Upper lobe of left lung (tissue), 6 donors: ENCODE data around the gene MOB2. TPM values are rescaled to one million over a fixed set of nuclear protein-coding genes. Genes with fewer than 3 reads are reported as not detected.
A peak's percentile ranks its signal among the peaks of the same experiment; 100 is the strongest.

ENCODE experiments used
- ATAC-seq, 2 donors: fragments of 200-7000 bp; cut with Tn5 transposase; one replicate each; pipeline ENCODE4 v1.9.1; 2022; ENCODE audit warnings: mild to moderate bottlenecking in 2 of 2, moderate library complexity in 2 of 2; ENCODE audit not compliant: low FRiP score in 2 of 2
- DNase-seq, 2 donors: peaks; one replicate each; pipeline ENCODE4 v3.0.0-alpha.2; 2019 to 2020
- H3K27ac ChIP-seq, 4 donors: fragments of 200-600 bp; sonication (generic); one replicate each; pipeline ENCODE4 v1.5.1; 2016 to 2019
- H3K27me3 ChIP-seq, 4 donors: fragments of 200-600 bp; sonication (generic); one replicate each; pipeline ENCODE4 v1.5.1; 2017 to 2019
- H3K36me3 ChIP-seq, 4 donors: fragments of 200-600 bp; sonication (generic); one replicate each; pipeline ENCODE4 v1.5.1; 2016 to 2019
- H3K4me1 ChIP-seq, 4 donors: fragments of 200-600 bp; sonication (generic); one replicate each; pipeline ENCODE4 v1.5.1; 2018 to 2019
- H3K4me3 ChIP-seq, 4 donors: fragments of 200-600 bp; sonication (generic); one replicate each; pipeline ENCODE4 v1.5.1; 2017 to 2019; ENCODE audit warnings: mild to moderate bottlenecking in 2 of 4, moderate library complexity in 1 of 4
- H3K9me3 ChIP-seq, 4 donors: fragments of 200-600 bp; sonication (generic); one replicate each; pipeline ENCODE4 v1.5.1; 2018 to 2019
- CTCF ChIP-seq, 6 experiments: fragments of 450-650 bp in 4 of 6; fragments of 200-600 bp in 2 of 6; sonication (generic) in 2 of 6; IDR thresholded peaks; one replicate each; pipeline ENCODE4 v1.5.1; 2016 to 2019; ENCODE audit warnings: antibody characterized with exemption in 6 of 6
- EP300 ChIP-seq, 4 donors: sonication (generic); formaldehyde crosslinking; IDR thresholded peaks; one replicate each; pipeline ENCODE4 v1.5.1; 2017; ENCODE audit warnings: antibody characterized with exemption in 4 of 4, control low read depth in 2 of 4
- POLR2A ChIP-seq, 4 donors: fragments of 450-650 bp; IDR thresholded peaks; one replicate each; pipeline ENCODE4 v1.5.1; 2016 to 2017; ENCODE audit warnings: antibody characterized with exemption in 4 of 4, mild to moderate bottlenecking in 2 of 4
- POLR2AphosphoS5 ChIP-seq, 2 donors: sonication (generic); formaldehyde crosslinking; IDR thresholded peaks; one replicate each; pipeline ENCODE4 v1.5.1; 2017; ENCODE audit warnings: antibody characterized with exemption in 2 of 2
- WGBS, 2 donors: methylation state at CpG; one replicate each; pipeline ENCODE4 v1.1.5; 2017 to 2018; 5-methylcytosine and 5-hydroxymethylcytosine counted together
- total RNA-seq, 6 donors: library from RNA; depleted of rRNA in 4 of 6; stranded (reverse); fragments of >200 nt in 4 of 6; gene quantifications; one replicate each; pipeline versions ENCODE4 v1.1.0 to v1.2.1, GENCODE V29; 2016 to 2021
- donor health status: DM: no; HTN: no; CAD: no; lungs with moderate emphysema.
- donor health status: DM: no; HTN: yes; CAD: no; lungs with severe emphysema.

The MOB2 gene
- total RNA-seq, 6 donors from 2014 or later = 34.7 to 72.3 (median 49.5) TPM

- H3K4me1 ChIP-seq = peaks cover 39 to 82% (median 42%) of the 10 kb centered on the region in 4 donors
- TF ChIP-seq CTCF (IDR thresholded peaks at IDR 0.05) (no peak), EP300 (IDR thresholded peaks at IDR 0.05) (no peak), POLR2AphosphoS5 (IDR thresholded peaks at IDR 0.05) (no peak), POLR2A (IDR thresholded peaks at IDR 0.05) (no peak)
- no peaks in the 10 kb centered on the region for H3K27me3 ChIP-seq
- no peak for ATAC-seq
- 76 to 77% methylated on average over 13 of the region's 13 CpGs for WGBS, 2 donors
- H3K9me3 ChIP-seq = no peaks in the 10 kb centered on the region
- DNase-seq = peak in 1 of 2 donors; percentile 46
- no peak overlapping the region for H3K27ac ChIP-seq
- H3K36me3 ChIP-seq = no peaks in the 10 kb centered on the region
- H3K4me3 ChIP-seq = no peak overlapping the region
Observed at GRCh38 chr11:1520209-1520662, 33.7 kb upstream of the MOB2 start.

- TF ChIP-seq POLR2AphosphoS5 (IDR thresholded peaks at IDR 0.05) (no peak), CTCF (IDR thresholded peaks at IDR 0.05) (no peak), POLR2A (IDR thresholded peaks at IDR 0.05) (no peak), EP300 (IDR thresholded peaks at IDR 0.05) (no peak)
- no peak for ATAC-seq
- no peaks in the 10 kb centered on the region for H3K27me3 ChIP-seq
- H3K4me1 ChIP-seq = peaks cover 48 to 91% (median 50%) of the 10 kb centered on the region in 4 donors
- H3K9me3 ChIP-seq = no peaks in the 10 kb centered on the region
- no peaks in the 10 kb centered on the region for H3K36me3 ChIP-seq
- DNase-seq = no peak
- WGBS, 2 donors = 91 to 93% methylated on average over 14 to 17 of the region's 17 CpGs
- no peak overlapping the region for H3K27ac ChIP-seq
- no peak overlapping the region for H3K4me3 ChIP-seq
Observed at GRCh38 chr11:1519028-1520010, 32.7 kb upstream of the MOB2 start.

- ATAC-seq = no peak
- DNase-seq = peak in 1 of 2 donors; percentile 73
- WGBS, 2 donors = 94 to 96% methylated on average over 21 to 23 of the region's 23 CpGs
- no peaks in the 10 kb centered on the region for H3K27me3 ChIP-seq
- H3K4me3 ChIP-seq = no peak overlapping the region
- no peak for TF ChIP-seq CTCF (IDR thresholded peaks at IDR 0.05)
- no peak for TF ChIP-seq EP300 (IDR thresholded peaks at IDR 0.05)
- no peak for TF ChIP-seq POLR2AphosphoS5 (IDR thresholded peaks at IDR 0.05)
- TF ChIP-seq POLR2A (IDR thresholded peaks at IDR 0.05) = no peak
- H3K27ac ChIP-seq = no peak overlapping the region
- H3K9me3 ChIP-seq = no peaks in the 10 kb centered on the region
- H3K36me3 ChIP-seq = no peaks in the 10 kb centered on the region
- peaks cover 41 to 91% (median 60%) of the 10 kb centered on the region in 4 donors for H3K4me1 ChIP-seq
Observed at GRCh38 chr11:1518301-1518700, 31.7 kb upstream of the MOB2 start.

GRCh38 chr11:1517117-1518005, 30.8 kb upstream of the MOB2 start:
- no peaks in the 10 kb centered on the region for H3K27me3 ChIP-seq
- H3K4me1 ChIP-seq = peaks cover 35 to 90% (median 59%) of the 10 kb centered on the region in 4 donors
- H3K9me3 ChIP-seq = no peaks in the 10 kb centered on the region
- DNase-seq (no peak), ATAC-seq (peak in 1 of 2 donors; percentile 3)
- H3K27ac ChIP-seq = no peak overlapping the region
- TF ChIP-seq EP300 (IDR thresholded peaks at IDR 0.05) (no peak), POLR2AphosphoS5 (IDR thresholded peaks at IDR 0.05) (no peak)
- whole genome bisulfite sequencing, 2 donors = 83 to 88% methylated on average over 27 to 28 of the region's 28 CpGs
- no peak overlapping the region for H3K4me3 ChIP-seq
- H3K36me3 ChIP-seq = no peaks in the 10 kb centered on the region
